Endothelial cell (in vitro differentiated cells): ENCODE data around the gene PCSK6. TPM values are rescaled to one million over a fixed set of nuclear protein-coding genes. Genes with fewer than 3 reads are reported as not detected.

Experiments
- DNase-seq: peaks from one replicate; pipeline ENCODE4 v3.0.0; 2021; ENCODE audit warnings: low spot score
- H3K27ac Mint-ChIP-seq: one replicate; pipeline ENCODE4 v1.8.0; 2021; ENCODE audit warnings: mixed read lengths, inconsistent platforms; ENCODE audit not compliant: unreplicated experiment
- H3K27me3 Mint-ChIP-seq: one replicate; pipeline ENCODE4 v1.8.0; 2021; ENCODE audit warnings: mild to moderate bottlenecking, moderate library complexity, mixed read lengths, inconsistent platforms; ENCODE audit not compliant: unreplicated experiment
- H3K36me3 Mint-ChIP-seq: one replicate; pipeline ENCODE4 v1.8.0; 2021; ENCODE audit warnings: mild to moderate bottlenecking, low read depth, mixed read lengths, inconsistent platforms; ENCODE audit not compliant: unreplicated experiment
- H3K4me1 Mint-ChIP-seq: one replicate; pipeline ENCODE4 v1.8.0; 2021; ENCODE audit warnings: mild to moderate bottlenecking, mixed read lengths, inconsistent platforms; ENCODE audit not compliant: unreplicated experiment
- H3K4me3 Mint-ChIP-seq: one replicate; pipeline ENCODE4 v1.8.0; 2021; ENCODE audit warnings: mild to moderate bottlenecking, mixed read lengths, inconsistent platforms; ENCODE audit not compliant: unreplicated experiment
- H3K9me3 Mint-ChIP-seq: one replicate; pipeline ENCODE4 v1.8.0; 2021; ENCODE audit warnings: mixed read lengths, inconsistent platforms; ENCODE audit not compliant: unreplicated experiment
- total RNA-seq: library from RNA; stranded (reverse); fragmentation: NEBNext Ultra II Directional; extraction: Animal tissue kit (Norgen Biotek cat#: 25700); gene quantifications from one replicate; pipeline ENCODE4 v1.2.1, GENCODE V29; 2021; ENCODE audit not compliant: unreplicated experiment
- TF ChIP-seq, protein P1 (sequence below): fragments of 200-600 bp; sonication (generic); IDR thresholded peaks from one replicate; pipeline ENCODE4 v1.5.0; 2021; ENCODE audit warnings: antibody characterized with exemption; ENCODE audit not compliant: unreplicated experiment

PCSK6 gene
- total RNA-seq, 1 donor from 2014 or later: 0.13 TPM

DNA sequence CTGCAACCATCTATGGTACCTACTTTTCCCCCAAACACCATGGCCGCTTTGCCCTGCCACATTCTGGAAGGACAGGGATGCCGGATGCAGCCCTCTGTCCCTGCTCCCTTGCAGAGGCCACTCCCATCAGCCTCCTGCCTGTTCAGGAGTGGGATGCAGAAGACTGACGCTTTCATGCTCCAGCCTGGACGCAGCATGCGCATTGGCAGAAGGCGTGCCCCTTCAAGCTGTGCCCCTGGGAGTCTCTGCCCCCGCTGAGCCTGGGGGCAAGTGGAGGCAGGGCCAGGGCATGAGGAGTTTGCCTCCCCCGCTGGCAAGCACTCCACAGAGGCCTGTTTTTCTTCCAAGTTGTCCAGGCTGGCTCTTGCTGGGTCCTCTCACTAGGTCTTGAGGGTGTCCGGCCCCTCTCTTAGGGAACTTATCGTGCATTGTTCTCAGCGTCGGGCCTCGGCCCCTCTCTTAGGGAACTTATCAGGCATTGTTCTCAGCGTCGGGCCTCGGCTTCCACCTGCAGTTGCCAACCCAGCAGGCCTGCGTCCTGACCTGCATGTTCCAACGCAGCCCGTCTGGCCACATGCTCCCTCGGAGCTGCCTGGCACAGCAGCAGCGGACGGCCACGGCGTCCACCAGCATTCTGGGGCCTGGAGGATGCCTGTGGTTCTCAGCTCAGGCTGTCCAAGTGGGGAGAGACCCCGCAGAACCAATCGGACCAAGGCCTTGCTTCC lies 179.9 kb downstream of the PCSK6 start:
- Mint-ChIP-seq H3K4me3 (no peak overlapping the region), H3K27me3 (peaks cover 11% of the 10 kb centered on the region), H3K4me1 (no peaks in the 10 kb centered on the region), H3K9me3 (no peaks in the 10 kb centered on the region), H3K36me3 (no peaks in the 10 kb centered on the region), H3K27ac (no peak overlapping the region)
- TF ChIP-seq, protein P1, sequence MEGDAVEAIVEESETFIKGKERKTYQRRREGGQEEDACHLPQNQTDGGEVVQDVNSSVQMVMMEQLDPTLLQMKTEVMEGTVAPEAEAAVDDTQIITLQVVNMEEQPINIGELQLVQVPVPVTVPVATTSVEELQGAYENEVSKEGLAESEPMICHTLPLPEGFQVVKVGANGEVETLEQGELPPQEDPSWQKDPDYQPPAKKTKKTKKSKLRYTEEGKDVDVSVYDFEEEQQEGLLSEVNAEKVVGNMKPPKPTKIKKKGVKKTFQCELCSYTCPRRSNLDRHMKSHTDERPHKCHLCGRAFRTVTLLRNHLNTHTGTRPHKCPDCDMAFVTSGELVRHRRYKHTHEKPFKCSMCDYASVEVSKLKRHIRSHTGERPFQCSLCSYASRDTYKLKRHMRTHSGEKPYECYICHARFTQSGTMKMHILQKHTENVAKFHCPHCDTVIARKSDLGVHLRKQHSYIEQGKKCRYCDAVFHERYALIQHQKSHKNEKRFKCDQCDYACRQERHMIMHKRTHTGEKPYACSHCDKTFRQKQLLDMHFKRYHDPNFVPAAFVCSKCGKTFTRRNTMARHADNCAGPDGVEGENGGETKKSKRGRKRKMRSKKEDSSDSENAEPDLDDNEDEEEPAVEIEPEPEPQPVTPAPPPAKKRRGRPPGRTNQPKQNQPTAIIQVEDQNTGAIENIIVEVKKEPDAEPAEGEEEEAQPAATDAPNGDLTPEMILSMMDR: no peak
- DNase-seq: no peak

DNA sequence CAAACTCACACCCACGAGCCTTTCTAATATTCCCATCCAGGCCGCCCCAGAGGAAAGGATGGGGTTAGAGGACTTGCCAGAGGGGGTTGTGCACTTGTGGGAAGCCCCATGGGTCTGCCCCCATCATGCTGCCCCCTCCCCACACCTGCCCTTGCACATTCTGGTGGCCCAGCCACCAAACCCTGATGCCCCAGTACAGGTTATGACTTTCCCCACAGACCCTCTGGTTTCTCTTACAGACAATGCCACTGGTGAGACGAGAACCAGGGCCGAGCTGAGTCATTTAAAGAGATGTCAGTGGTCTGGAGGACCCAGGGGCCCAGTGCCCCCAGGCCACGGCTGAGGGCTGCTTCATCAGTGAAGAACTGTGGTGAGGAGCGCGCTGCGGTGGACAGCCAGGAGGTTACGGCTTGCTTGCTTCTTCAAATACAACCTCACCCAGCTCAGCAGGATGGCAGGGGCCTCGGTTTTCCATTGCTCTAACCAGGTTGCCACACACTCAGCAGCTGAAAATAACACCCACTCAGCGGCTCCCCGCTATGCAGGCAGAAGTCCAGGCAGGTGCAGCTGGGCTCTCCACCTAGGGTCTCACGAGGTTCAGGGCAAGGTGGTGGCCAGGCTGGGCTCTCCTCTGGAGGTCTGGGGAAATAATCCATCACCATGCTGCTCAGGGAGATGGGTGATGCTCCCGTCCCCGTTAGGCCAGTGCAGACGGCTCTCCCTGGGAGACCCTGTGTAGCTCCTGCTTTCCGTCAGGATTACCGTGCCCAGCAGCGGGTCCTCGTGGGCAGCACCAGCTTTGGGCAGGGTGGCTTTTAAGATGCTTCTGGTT lies 180.7 kb downstream of the PCSK6 start:
- Mint-ChIP-seq H3K27ac (no peak overlapping the region), H3K27me3 (peaks cover 8% of the 10 kb centered on the region), H3K4me1 (no peaks in the 10 kb centered on the region), H3K9me3 (no peaks in the 10 kb centered on the region), H3K36me3 (no peaks in the 10 kb centered on the region), H3K4me3 (no peak overlapping the region)
- DNase-seq: no peak
- TF ChIP-seq, protein P1: no peak

DNA sequence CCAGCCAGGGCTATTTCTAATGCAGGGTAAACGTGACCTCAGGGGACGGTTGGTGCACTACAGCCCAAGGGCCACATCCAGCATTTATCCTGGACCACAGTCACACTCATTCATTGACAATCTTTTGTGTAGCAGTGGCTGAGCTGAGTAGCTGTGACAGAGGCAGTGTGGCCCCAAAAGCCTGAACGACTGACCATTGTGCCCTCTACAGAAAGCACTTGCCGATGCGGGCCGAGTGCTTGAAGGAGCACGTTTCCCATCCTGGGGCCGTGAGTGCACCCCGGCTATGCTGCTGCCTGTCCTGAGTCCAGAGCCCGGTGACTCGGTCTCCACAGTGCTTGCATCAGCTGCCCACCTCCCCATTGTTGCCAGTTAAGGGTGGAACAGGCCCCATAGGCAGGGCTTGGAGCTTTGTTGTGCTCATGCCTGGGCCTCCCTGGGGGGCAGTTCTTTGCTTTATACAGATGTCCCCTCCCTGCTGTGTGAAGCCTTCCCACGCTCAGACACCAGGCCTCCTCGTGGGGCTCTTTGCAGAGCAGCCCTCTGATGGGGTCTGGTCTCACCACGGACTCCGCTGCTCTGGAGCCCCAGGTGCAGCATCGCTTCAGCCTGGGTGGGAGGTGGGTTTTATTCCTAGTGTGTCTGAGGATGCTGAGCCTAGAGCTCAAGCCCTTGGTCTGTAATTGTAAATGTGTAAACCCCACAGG lies 181.5 kb downstream of the PCSK6 start:
- DNase-seq: no peak
- Mint-ChIP-seq H3K27me3 (peaks cover 6% of the 10 kb centered on the region), H3K4me3 (no peak overlapping the region), H3K36me3 (peaks cover 3% of the 10 kb centered on the region), H3K9me3 (no peaks in the 10 kb centered on the region), H3K27ac (no peak overlapping the region), H3K4me1 (no peaks in the 10 kb centered on the region)
- TF ChIP-seq, protein P1: no peak

DNA sequence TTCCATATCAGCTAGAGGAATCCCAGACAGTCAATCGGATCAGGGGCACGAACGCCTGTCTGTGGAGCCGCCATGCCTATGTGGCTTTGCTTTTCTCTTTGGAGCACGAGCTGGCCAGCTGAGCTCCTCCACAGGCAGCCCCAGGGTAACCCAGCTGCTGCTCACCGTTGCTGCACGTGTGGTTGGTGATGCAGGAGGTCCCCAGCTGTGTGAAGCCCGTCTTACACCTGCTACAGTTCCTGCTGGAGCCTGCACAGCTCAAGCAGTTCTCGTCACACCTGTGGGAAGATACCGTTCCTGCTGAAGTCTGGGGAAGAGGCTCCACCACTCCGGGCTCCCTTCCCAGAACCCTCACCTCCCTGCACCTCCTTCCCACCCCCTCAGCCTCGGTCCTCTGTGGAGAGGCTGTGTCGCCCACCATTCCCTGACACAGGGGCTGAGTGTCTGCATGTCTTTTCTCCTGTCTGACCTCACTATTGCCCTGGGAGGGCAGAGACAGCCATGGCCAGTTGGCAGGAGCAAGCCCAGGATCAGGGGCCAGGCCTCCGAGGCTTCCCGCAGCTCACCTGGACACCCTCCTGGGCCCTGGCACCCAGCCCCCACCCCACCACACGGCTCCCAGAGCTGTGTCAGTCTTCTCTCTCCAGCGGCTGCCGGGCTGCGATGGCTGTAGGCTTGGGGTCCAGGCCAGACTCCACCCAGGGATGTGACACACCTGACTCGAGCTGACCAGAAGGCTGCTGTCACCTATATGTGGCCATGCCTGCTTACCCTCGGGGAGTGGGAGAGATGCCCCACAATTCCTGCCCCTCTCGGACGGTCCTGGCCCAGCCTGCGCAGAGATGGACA lies 182.2 kb downstream of the PCSK6 start:
- DNase-seq: no peak
- Mint-ChIP-seq H3K4me3 (no peak overlapping the region), H3K27me3 (peaks cover 8% of the 10 kb centered on the region), H3K4me1 (no peaks in the 10 kb centered on the region), H3K36me3 (peaks cover 3% of the 10 kb centered on the region), H3K9me3 (no peaks in the 10 kb centered on the region), H3K27ac (no peak overlapping the region)
- TF ChIP-seq, protein P1: no peak
